GOT3 (cell line): ENCODE results near the gene ZNF710.

ENCODE experiments used
- DNase-seq: peaks from one replicate; lab custom pipeline; 2025; ENCODE audit warnings: mixed read lengths; lab: John Stamatoyannopoulos, UW

Gene ZNF710

GRCh38 chr15:90079619-90080457 lies 78.7 kb downstream of the ZNF710 start:
- DNase-seq, result no peak

- no peak for DNase-seq
These were observed 79.3 kb downstream of the ZNF710 start for GRCh38 chr15:90080458-90080755.

- DNase-seq, result no peak
These were observed 79.8 kb downstream of the ZNF710 start for GRCh38 chr15:90080818-90081393.

- no peak for DNase-seq
These were observed 81.1 kb downstream of the ZNF710 start for GRCh38 chr15:90082140-90082715.

GRCh38 chr15:90083419-90083818 lies 82.3 kb downstream of the ZNF710 start:
- DNase-seq, result no peak

GRCh38 chr15:90083954-90084607 lies 83.0 kb downstream of the ZNF710 start:
- DNase-seq, result no peak

- no peak for DNase-seq
These were observed 83.8 kb downstream of the ZNF710 start for GRCh38 chr15:90084876-90085423.

GRCh38 chr15:90085565-90085964 lies 84.4 kb downstream of the ZNF710 start:
- DNase-seq, result no peak

- DNase-seq, result no peak
These were observed 85.7 kb downstream of the ZNF710 start for GRCh38 chr15:90086868-90087268.

GRCh38 chr15:90087454-90088154 lies 86.5 kb downstream of the ZNF710 start:
- DNase-seq, result no peak

- DNase-seq, result no peak
These were observed 89.2 kb downstream of the ZNF710 start for GRCh38 chr15:90090226-90090848.

- no peak for DNase-seq
These were observed 90.2 kb downstream of the ZNF710 start for GRCh38 chr15:90091156-90091931.

- DNase-seq, result no peak
These were observed 94.4 kb downstream of the ZNF710 start for GRCh38 chr15:90095521-90095959.

GRCh38 chr15:90097475-90097874 lies 96.4 kb downstream of the ZNF710 start:
- no peak for DNase-seq

GRCh38 chr15:90099072-90099867 lies 98.1 kb downstream of the ZNF710 start:
- DNase-seq, result no peak

GRCh38 chr15:90099868-90100831 lies 99.0 kb downstream of the ZNF710 start:
- DNase-seq, result no peak

GRCh38 chr15:90101130-90101968 lies 100.2 kb downstream of the ZNF710 start:
- DNase-seq, result no peak
